Activated naive CD8-positive, alpha-beta T cell treated with anti-CD3 and anti-CD28 coated beads for 36 hours (primary cell): Measurements from ENCODE around the gene ANKRD30A. TPM values are rescaled to one million over a fixed set of nuclear protein-coding genes. Genes with fewer than 3 reads are reported as not detected.
"Not testable (repeated sequence)": the region's sequence is repeated elsewhere in the genome, so short reads cannot be mapped to it uniquely, and the experiment has no call there.

ENCODE experiments used
- DNase-seq: peaks from one replicate; pipeline ENCODE4 v3.0.0; 2021
- H3K27ac Mint-ChIP-seq: one replicate; pipeline ENCODE4 v1.8.0; 2022; ENCODE audit warnings: mild to moderate bottlenecking, moderate library complexity, mixed read lengths
- H3K27me3 Mint-ChIP-seq: one replicate; pipeline ENCODE4 v1.8.0; 2022; ENCODE audit warnings: mild to moderate bottlenecking, mixed read lengths
- H3K36me3 Mint-ChIP-seq: one replicate; pipeline ENCODE4 v1.8.0; 2021; ENCODE audit warnings: mild to moderate bottlenecking, mixed read lengths
- H3K4me1 Mint-ChIP-seq: one replicate; pipeline ENCODE4 v1.8.0; 2021; ENCODE audit warnings: mixed read lengths
- H3K4me3 Mint-ChIP-seq: one replicate; pipeline ENCODE4 v1.8.0; 2022; ENCODE audit warnings: mild to moderate bottlenecking, moderate library complexity, mixed read lengths
- H3K9me3 Mint-ChIP-seq: one replicate; pipeline ENCODE4 v1.8.0; 2022; ENCODE audit warnings: mixed read lengths
- total RNA-seq, 2 experiments: library from RNA; stranded (reverse); gene quantifications; one replicate each; pipeline ENCODE4 v1.2.3, GENCODE V29; 2021

Gene ANKRD30A
- total RNA-seq, 2 experiments from 2014 or later = not detected

DNA sequence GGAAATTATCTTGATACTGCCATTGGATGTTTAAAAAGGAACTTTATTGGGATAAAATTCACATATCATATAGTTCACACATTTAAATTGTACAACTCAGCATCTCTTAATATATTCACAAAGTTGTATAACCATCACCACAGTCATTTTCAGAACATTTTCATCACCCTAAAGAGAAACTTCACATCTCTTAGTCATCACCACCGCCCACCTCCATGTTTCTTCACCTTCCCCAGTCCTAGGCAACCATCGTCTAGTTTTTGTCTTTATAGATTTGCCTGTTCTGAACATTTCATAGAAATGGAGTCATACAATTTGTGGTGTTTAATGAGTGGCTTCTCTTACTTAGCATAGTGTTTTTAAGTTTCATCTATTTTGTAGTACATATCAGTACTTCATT is 96.6 kb downstream of the ANKRD30A start:
- Mint-ChIP-seq H3K9me3 (peaks cover 5% of the 10 kb centered on the region), H3K4me1 (no peaks in the 10 kb centered on the region), H3K36me3 (no peaks in the 10 kb centered on the region), H3K4me3 (no peak overlapping the region), H3K27ac (no peak overlapping the region), H3K27me3 (no peaks in the 10 kb centered on the region)
- DNase-seq = no peak

DNA sequence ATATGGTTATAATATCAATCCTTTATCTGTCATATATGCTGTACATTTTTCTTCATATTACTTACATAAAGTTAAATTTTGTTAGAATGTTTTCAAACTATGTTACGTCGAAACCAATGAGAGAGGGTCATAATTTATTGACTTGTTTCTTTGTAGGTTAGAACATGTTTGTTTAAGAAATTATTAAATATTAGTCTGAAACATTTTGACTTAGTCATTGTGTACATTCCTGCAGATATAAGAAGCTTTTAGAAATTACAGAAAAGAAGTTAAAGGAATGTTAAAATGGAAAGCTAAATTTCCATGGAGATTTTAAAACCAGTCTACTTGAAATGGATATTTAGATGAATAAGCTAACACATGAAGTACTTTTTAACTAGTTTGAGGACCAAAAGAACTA is 99.8 kb downstream of the ANKRD30A start:
- DNase-seq = no peak
- no peak overlapping the region for H3K4me3 Mint-ChIP-seq
- no peaks in the 10 kb centered on the region for H3K36me3 Mint-ChIP-seq
- H3K4me1 Mint-ChIP-seq = no peaks in the 10 kb centered on the region
- H3K27me3 Mint-ChIP-seq = no peaks in the 10 kb centered on the region
- H3K9me3 Mint-ChIP-seq = peaks cover 2% of the 10 kb centered on the region
- H3K27ac Mint-ChIP-seq = no peak overlapping the region

DNA sequence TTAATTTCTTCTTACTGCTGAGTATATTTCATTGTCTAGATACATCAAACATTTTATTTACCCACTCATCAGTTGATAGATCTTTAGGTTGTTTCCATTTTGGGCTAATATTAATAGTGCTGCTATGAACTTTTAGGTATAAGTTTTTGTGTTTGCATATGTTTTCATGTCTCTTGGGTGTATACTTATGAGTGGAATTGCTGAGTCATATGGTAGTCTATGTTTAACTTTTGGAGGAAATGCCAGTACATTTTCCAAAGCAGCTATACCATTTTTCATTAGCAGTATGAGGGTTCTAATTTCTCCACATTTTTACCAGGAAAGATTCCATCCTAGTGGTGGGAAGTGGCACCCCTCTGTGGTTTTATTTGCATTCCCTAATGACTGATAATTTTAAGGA is 101.1 kb downstream of the ANKRD30A start:
- H3K27me3 Mint-ChIP-seq = no peaks in the 10 kb centered on the region
- no peak overlapping the region for H3K27ac Mint-ChIP-seq
- H3K4me1 Mint-ChIP-seq = no peaks in the 10 kb centered on the region

DNA sequence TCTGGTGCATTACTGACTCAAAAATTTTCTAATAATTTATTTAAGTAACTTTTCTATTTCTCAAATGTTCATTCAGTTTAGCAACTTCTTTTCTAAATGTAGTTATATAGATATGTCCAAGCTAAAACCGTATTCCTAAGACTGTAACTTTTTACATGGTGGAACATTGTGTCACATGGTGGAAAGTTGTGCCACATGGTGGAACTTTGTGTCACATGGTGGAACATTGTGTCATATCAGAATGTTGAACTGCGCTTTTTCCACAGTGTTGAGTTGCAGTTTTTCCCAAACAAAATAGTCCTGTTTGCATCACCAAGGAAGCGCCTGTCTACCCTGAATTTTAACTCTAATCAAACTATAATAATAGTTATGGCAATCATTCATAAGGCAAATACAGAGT is 109.3 kb downstream of the ANKRD30A start:
- Mint-ChIP-seq H3K9me3 (no peaks in the 10 kb centered on the region), H3K27ac (no peak overlapping the region), H3K4me3 (no peak overlapping the region), H3K27me3 (no peaks in the 10 kb centered on the region), H3K36me3 (no peaks in the 10 kb centered on the region), H3K4me1 (no peaks in the 10 kb centered on the region)
- DNase-seq = no peak

More for the DNA sequence above, 101.1 kb downstream of the ANKRD30A start:
- H3K4me3 Mint-ChIP-seq = no peak overlapping the region
- no peaks in the 10 kb centered on the region for H3K36me3 Mint-ChIP-seq
- DNase-seq = no peak
- peaks cover 2% of the 10 kb centered on the region for H3K9me3 Mint-ChIP-seq

DNA sequence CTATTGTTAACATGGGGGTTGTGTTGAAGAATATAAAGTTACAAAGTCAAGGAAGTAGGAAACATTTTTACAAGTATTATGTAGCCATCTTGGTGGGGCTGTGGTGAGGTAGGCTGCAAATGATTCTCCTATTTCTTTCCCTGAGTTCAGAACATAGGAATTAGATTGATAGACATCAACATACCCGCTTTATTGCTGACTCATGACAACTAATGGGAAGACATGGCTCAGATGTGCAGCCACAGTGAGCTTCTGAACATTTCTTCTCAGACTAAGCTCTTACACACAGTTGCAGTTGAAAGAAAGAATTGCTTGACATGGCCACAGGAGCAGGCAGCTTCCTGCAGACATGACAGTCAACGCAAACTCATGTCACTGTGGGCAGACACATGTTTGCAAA is 110.7 kb downstream of the ANKRD30A start:
- H3K4me1 Mint-ChIP-seq = no peaks in the 10 kb centered on the region
- no peak overlapping the region for H3K4me3 Mint-ChIP-seq
- no peak overlapping the region for H3K27ac Mint-ChIP-seq
- no peak for DNase-seq
- H3K27me3 Mint-ChIP-seq = no peaks in the 10 kb centered on the region
- H3K36me3 Mint-ChIP-seq = no peaks in the 10 kb centered on the region
- no peaks in the 10 kb centered on the region for H3K9me3 Mint-ChIP-seq

DNA sequence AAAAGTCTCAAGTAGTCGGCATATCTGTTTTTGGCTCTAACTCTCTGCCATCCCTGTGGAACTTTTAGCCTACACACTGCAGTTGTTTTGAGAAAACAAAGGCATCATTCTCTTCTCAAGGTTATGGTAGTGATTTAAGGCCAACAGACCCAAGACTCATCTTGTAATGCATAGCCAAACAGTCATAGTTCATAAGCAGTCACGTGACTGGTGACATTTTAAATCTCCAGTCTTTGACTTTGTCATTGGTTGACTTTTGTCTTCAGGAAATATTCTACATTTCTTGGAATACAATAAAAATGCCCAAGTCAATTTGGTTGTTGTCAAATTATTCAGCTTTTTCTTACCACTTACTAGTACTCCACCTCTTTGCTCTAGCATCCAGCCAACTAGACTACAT is 114.8 kb downstream of the ANKRD30A start:
- no peaks in the 10 kb centered on the region for H3K27me3 Mint-ChIP-seq
- no peak for DNase-seq

DNA sequence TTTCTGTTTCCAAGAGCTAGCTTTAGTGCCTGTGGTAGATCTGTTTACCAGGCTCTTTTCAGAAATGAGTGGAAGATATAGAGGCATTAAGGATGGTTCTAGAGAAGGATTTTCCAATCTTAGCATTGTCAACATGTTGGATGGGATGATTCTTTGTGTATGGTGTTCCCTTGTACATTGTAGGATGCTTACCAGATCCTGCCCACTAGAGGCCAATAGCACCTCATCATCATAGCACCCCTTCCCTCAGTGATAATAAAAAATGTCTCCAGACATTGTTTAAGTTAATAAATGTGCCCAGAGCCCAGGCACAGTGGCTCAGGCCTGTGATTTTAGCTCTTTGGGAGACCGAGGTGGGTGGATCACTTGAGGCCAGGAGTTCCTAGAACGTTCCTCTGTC is 121.2 kb downstream of the ANKRD30A start:
- Mint-ChIP-seq H3K4me1 (no peaks in the 10 kb centered on the region), H3K36me3 (no peaks in the 10 kb centered on the region), H3K27ac (no peak overlapping the region)

More for the DNA sequence above, 114.8 kb downstream of the ANKRD30A start:
- Mint-ChIP-seq H3K4me1 (no peaks in the 10 kb centered on the region), H3K36me3 (no peaks in the 10 kb centered on the region), H3K27ac (no peak overlapping the region), H3K9me3 (peaks cover 4% of the 10 kb centered on the region), H3K4me3 (no peak overlapping the region)

DNA sequence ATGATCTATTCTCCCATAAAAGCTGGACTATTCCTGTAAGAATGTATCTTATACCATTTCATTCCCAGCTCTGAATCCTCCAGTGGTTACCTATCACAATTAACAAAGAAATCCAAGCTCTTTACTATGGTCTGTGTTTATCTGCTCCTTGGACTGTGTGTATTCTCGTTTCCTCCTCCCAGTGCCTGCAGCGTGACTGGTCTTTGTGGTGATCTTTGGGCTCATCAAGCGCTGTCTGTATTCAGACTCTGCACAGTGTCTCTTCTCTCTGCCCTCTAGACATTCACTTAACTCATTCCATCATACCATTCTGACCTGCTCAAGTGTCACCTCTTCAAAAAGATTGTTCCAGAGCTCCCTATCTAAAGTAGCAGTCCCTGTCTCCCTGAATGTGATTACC is 130.4 kb downstream of the ANKRD30A start:
- not testable (repeated sequence) for H3K27me3 Mint-ChIP-seq, H3K36me3 Mint-ChIP-seq, H3K27ac Mint-ChIP-seq, H3K9me3 Mint-ChIP-seq, H3K4me1 Mint-ChIP-seq, H3K4me3 Mint-ChIP-seq, DNase-seq

More for the DNA sequence above, 121.2 kb downstream of the ANKRD30A start:
- Mint-ChIP-seq H3K9me3 (peaks cover 5% of the 10 kb centered on the region), H3K27me3 (no peaks in the 10 kb centered on the region), H3K4me3 (no peak overlapping the region)
- no peak for DNase-seq

DNA sequence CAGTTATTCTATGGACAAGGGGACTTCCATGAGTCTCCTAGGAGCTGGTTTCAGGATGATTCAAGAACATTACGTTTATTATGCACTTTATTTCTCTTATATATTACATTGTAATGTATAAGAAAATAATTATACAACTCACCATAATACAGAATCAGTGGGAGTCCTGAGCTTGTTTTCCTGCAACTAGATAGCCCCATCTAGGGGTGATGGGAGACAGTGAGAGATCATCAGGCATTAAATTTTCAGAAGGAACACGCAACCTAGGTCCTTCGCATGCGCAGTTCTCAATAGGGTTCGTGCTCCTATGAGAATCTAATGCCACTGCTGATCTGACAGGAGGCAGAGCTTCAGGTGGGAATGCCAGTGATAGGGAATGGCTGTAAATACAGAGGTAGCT is 137.9 kb downstream of the ANKRD30A start:
- H3K9me3 Mint-ChIP-seq = peaks cover 2% of the 10 kb centered on the region
- DNase-seq = no peak
- H3K27me3 Mint-ChIP-seq = no peaks in the 10 kb centered on the region
- H3K27ac Mint-ChIP-seq = no peak overlapping the region
- no peak overlapping the region for H3K4me3 Mint-ChIP-seq
- H3K36me3 Mint-ChIP-seq = no peaks in the 10 kb centered on the region
- H3K4me1 Mint-ChIP-seq = no peaks in the 10 kb centered on the region

DNA sequence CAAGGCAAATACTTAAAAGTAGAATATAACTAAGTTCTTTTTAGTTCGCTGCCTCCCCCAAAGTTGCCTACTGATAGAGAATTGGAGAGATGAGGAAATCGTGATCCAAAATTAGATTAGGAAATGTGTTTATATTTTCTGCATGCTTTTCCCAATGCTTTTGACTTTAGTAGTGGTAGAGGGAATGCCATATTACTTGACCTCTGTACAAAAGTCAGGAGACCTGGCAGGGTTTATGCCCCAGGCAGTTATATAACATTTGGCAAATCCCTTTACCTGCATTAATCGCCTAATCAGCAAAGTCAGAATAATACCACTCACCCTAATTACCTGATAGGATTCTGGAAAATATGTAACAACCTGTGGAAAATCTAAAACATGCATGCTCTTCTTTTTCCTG is 142.9 kb downstream of the ANKRD30A start:
- Mint-ChIP-seq H3K4me1 (no peaks in the 10 kb centered on the region), H3K27ac (no peak overlapping the region), H3K4me3 (no peak overlapping the region), H3K27me3 (no peaks in the 10 kb centered on the region), H3K9me3 (no peaks in the 10 kb centered on the region), H3K36me3 (no peaks in the 10 kb centered on the region)
- no peak for DNase-seq

DNA sequence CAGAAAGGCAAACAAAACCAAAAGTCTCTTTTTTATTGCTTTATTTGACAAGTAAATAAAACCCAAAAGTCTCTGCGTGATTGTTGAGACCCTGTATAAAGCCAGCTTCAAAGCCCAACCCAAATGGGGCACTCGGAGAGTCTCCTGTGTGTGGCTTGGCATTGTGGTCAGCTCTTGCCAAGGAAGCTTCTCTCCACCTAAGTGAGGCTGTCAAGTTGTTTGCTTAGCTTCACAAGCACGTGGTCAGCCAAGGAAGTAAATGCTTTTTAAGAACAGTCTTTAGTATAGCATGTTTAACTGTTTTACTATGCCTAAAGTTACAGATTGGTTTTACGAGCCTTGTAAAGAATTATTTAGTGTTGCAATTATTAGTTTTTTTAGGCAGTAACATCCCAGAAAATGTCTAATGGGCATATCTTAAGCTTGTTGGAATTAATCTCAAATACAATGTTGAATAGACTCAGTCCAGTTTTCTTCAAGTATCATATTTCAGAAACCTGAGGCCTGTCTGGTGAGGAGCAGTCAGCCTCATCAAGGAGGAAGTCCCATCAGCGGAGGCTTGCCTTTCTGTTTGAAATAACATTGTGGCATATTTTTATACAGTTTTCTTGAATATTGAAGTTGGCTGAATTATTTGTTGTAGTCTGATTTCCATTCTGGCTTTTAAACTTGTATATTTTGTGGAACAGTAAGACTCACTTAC is 144.3 kb downstream of the ANKRD30A start:
- Mint-ChIP-seq H3K9me3 (peaks cover 3% of the 10 kb centered on the region), H3K27me3 (no peaks in the 10 kb centered on the region), H3K36me3 (no peaks in the 10 kb centered on the region), H3K4me1 (no peaks in the 10 kb centered on the region), H3K27ac (no peak overlapping the region), H3K4me3 (no peak overlapping the region)
- DNase-seq = no peak

DNA sequence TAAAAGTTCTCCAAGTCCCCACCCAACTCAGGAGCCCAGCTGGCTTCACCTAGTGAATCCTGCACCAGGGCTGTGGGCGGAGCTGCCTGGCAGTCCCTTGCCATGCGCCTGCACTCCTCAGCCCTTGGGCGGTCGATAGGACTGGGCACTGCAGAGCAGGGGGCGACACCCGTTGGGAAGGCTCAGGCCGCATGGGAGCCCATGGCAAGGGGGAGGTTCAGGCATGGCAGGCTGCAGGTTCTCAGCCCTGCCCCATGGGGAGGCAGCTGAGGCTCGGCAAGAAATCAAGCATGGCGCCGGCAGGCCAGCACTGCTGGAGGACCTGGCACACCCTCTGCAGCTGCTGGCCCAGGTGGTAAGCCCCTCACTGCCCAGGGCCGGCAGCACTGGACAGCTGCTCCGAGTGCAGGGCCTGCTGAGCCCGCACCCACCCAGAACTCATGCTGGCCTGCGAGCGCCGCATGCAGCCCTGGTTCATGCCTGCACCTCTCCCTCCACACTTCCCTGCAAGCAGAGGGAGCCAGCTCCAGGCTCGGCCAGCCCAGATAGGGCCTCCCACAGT is 149.9 kb downstream of the ANKRD30A start:
- Mint-ChIP-seq H3K4me3 (no peak overlapping the region), H3K27ac (no peak overlapping the region), H3K36me3 (no peaks in the 10 kb centered on the region), H3K4me1 (no peaks in the 10 kb centered on the region), H3K27me3 (no peaks in the 10 kb centered on the region), H3K9me3 (peaks cover 5% of the 10 kb centered on the region)
- DNase-seq = no peak

DNA sequence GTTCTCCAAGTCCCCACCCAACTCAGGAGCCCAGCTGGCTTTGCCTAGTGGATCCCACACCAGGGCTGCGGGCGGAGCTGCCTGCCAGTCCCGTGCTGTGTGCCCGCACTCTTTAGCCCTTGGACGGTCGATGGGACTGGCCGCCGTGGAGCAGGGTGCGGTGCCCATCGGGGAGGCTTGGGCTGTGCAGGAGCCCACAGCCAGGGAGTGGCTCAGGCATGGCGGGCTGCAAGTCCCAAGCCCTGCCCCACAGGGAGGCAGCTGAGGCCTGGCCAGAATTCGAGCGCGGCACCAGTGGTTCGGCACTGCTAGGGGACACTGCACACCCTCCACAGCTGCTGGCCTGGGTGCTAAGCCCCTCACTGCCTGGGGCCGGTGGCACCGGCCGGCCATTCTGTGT is 159.7 kb downstream of the ANKRD30A start:
- Mint-ChIP-seq H3K4me3 (no peak overlapping the region), H3K36me3 (no peaks in the 10 kb centered on the region), H3K27ac (no peak overlapping the region), H3K4me1 (no peaks in the 10 kb centered on the region), H3K27me3 (no peaks in the 10 kb centered on the region), H3K9me3 (peaks cover 12% of the 10 kb centered on the region)
- DNase-seq = no peak

DNA sequence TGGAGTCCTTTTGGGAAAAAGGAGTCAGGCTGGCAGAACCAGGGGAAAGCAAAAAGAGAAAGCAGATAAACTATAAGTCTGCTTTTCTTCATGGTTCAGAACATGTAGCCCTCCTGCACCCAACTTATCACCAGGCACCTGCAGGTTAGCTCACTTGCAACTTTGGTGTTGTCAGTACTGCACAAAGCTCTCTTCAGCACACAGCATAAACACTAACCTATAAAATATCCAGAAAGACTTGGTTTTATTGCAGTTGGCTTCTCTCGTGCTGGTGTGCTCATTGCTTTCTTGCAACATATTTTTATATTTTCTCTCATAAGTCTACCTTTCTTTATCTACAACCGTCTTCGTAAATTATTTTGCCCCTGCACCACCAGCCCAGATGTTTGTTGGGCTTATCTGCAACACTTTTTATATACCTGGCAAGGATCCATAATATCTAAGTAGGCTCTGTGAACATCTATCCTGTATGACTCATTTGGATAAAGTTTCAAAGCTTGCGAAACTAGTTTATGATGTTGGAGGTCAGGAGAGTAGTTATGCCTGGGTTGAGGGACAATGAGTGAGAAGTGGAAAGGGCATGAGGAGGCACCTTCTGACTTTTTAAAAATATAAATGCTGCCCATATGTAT is 164.6 kb downstream of the ANKRD30A start:
- DNase-seq = no peak
- no peaks in the 10 kb centered on the region for H3K36me3 Mint-ChIP-seq
- H3K9me3 Mint-ChIP-seq = peaks cover 20% of the 10 kb centered on the region
- H3K4me1 Mint-ChIP-seq = no peaks in the 10 kb centered on the region
- no peak overlapping the region for H3K4me3 Mint-ChIP-seq
- H3K27me3 Mint-ChIP-seq = no peaks in the 10 kb centered on the region
- H3K27ac Mint-ChIP-seq = no peak overlapping the region

DNA sequence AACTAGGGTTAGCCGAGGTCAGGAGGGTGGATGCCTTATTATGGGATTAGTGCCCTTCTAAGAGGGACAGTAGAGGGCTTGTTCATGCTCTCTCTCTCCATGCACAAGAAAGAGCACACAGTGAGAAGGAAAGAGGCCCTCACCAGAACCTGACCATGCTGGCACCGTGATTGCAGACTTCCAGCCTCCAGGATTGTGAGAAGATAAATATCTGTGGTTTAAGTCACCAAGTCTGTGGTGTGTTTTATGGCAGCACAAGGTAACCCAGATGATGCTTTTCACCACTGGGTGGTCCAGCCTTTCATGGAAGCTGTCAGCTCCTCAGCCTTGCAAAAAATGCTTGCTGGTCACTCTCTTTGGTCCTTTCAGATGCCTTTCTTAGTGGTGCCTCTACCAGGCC is 175.9 kb downstream of the ANKRD30A start:
- DNase-seq = no peak
- Mint-ChIP-seq H3K36me3 (no peaks in the 10 kb centered on the region), H3K27ac (no peak overlapping the region), H3K4me3 (no peak overlapping the region), H3K4me1 (no peaks in the 10 kb centered on the region), H3K27me3 (no peaks in the 10 kb centered on the region), H3K9me3 (peaks cover 5% of the 10 kb centered on the region)

DNA sequence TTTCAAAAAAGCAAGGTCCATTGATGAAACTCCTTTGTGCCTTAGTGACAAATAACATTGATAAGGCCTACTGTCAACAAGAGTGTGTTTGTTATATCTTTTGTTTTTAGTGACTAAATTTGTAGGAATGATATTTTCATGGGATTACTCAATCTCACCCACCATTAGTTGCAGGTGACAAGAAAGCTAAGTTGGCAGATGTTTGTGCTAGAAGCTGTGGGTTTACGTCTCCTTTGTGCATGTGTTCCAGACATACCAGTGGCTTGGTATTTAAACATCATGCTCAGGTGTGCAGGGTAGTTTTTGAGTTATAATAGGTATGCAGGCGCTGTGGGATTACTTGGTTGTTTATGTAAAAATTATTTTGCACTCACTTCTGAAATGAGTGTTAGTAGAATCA is 178.6 kb downstream of the ANKRD30A start:
- no peak for DNase-seq
- Mint-ChIP-seq H3K4me1 (no peaks in the 10 kb centered on the region), H3K27me3 (no peaks in the 10 kb centered on the region), H3K9me3 (peaks cover 1% of the 10 kb centered on the region), H3K4me3 (no peak overlapping the region), H3K27ac (no peak overlapping the region), H3K36me3 (no peaks in the 10 kb centered on the region)
